ENCODE results near the gene ILDR1.

The ILDR1 gene

DNA sequence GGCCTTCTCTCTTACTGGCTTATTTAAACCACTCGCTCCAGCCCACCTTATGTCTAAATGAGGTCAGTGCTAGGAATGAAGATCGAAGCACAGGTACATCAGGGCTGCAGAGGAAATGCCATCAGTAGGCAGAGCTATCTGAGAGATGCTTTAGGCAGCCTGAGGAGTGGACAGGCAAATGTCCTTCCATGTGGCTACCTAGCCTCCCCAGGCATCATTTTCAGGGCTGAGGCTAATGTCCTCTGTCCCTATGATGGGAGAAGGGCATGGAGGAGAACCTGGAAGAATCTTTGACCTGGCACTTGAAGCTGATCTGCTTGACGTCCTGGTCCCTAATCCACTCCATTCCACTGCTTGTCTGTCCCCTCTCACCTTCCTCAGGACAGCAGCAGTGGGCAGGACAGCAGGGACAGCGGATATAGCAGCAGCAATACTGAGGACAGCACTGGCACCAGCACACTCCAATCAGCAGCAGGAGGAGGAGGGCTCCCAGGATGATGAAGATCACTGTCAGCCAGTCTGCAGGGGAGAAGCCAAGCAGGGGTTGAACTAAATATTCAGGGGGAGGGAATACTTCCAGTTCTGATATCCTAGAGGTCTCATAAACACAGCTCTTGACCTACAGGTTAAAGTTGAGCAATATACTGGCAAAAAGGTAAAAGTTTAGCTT is 21.0 kb downstream of the ILDR1 start:
- Histone ChIP-seq H3K4me3 (replicated peaks; ENCODE audit: low read depth, low read length) (no peak overlapping the region), H3K36me3 (ENCODE audit: control insufficient read depth, insufficient read depth, low read length) (peaks cover 8% of the 10 kb centered on the region), H3K27me3 (replicated peaks; ENCODE audit: control insufficient read depth, insufficient read depth, low read length) (no peaks in the 10 kb centered on the region)
- TF ChIP-seq, protein P1, sequence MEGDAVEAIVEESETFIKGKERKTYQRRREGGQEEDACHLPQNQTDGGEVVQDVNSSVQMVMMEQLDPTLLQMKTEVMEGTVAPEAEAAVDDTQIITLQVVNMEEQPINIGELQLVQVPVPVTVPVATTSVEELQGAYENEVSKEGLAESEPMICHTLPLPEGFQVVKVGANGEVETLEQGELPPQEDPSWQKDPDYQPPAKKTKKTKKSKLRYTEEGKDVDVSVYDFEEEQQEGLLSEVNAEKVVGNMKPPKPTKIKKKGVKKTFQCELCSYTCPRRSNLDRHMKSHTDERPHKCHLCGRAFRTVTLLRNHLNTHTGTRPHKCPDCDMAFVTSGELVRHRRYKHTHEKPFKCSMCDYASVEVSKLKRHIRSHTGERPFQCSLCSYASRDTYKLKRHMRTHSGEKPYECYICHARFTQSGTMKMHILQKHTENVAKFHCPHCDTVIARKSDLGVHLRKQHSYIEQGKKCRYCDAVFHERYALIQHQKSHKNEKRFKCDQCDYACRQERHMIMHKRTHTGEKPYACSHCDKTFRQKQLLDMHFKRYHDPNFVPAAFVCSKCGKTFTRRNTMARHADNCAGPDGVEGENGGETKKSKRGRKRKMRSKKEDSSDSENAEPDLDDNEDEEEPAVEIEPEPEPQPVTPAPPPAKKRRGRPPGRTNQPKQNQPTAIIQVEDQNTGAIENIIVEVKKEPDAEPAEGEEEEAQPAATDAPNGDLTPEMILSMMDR (IDR thresholded peaks at IDR 0.05; ENCODE audit: insufficient read depth, low read length, poor library complexity, severe bottlenecking) = no peak
- no peak for DNase-seq (ENCODE audit: extremely low read depth, insufficient read length)

DNA sequence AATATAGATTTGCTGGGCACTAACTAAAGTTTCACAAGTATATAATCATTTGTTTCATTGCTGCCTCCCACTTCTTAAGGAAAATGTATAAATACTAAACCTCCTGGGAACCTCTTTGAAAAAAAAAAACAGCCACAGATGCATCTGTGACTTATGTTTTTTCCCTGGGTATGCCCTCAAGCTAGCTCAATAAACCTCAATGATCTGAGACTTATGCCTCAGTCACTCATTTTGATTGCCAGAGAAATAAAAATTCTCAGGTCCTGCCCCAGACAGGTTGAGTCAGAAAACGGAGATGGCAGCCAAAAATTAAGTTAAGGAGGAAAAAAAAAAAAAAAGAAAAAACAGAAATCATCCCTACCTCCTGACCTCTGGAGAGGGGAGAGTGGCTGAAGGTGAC is 22.1 kb downstream of the ILDR1 start:
- Histone ChIP-seq H3K27me3 (replicated peaks; ENCODE audit: control insufficient read depth, insufficient read depth, low read length) (no peaks in the 10 kb centered on the region), H3K4me3 (replicated peaks; ENCODE audit: low read depth, low read length) (no peak overlapping the region), H3K36me3 (ENCODE audit: control insufficient read depth, insufficient read depth, low read length) (peaks cover 8% of the 10 kb centered on the region)
- TF ChIP-seq, protein P1 (IDR thresholded peaks at IDR 0.05; ENCODE audit: insufficient read depth, low read length, poor library complexity, severe bottlenecking) = no peak
- DNase-seq (ENCODE audit: extremely low read depth, insufficient read length) = no peak

DNA sequence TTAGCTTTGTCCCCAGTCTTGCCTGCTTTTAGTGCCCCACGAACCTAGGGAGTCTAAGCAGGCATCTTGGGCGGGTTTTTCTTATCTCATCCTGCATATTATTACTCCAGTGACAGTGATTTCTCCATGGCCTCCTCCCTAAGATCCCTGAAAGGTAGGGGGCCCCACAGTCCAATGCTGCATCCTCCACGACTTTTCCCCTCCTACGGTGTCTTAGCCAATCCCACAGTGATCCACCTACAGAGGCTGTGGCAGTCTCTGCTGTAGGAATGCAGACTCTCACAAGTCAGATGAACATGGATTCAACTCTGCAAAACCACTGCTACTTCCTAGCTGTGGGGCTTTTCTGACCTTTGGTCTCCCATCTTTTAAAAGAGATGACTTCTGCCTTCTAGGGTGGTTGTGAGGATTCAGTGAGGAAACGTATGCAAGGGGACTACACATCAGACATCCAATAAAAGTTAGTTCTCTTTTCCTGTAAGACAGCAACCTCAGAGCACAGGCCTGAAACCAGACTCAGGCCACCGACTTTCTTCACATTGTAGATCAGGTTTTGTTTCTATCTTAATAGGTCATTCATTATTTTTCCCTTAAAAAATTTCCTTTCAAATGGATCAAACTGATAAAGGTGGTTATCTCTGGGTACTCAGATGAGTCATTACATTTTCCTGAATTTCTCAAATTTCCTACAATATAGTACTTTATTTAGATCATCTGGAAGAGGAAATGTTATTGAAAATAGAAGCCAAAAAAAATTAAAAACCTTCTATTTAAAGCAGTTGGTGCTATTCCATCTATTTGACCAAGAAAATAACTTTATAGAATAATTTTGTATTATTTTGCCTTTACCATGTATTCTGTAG is 23.2 kb downstream of the ILDR1 start:
- peaks cover 10% of the 10 kb centered on the region for H3K36me3 ChIP-seq (ENCODE audit: control insufficient read depth, insufficient read depth, low read length)
- TF ChIP-seq, protein P1 (IDR thresholded peaks at IDR 0.05; ENCODE audit: insufficient read depth, low read length, poor library complexity, severe bottlenecking) = no peak
- DNase-seq (ENCODE audit: extremely low read depth, insufficient read length) = no peak
- no peaks in the 10 kb centered on the region for H3K27me3 ChIP-seq (replicated peaks; ENCODE audit: control insufficient read depth, insufficient read depth, low read length)
- H3K4me3 ChIP-seq (replicated peaks; ENCODE audit: low read depth, low read length) = no peak overlapping the region

DNA sequence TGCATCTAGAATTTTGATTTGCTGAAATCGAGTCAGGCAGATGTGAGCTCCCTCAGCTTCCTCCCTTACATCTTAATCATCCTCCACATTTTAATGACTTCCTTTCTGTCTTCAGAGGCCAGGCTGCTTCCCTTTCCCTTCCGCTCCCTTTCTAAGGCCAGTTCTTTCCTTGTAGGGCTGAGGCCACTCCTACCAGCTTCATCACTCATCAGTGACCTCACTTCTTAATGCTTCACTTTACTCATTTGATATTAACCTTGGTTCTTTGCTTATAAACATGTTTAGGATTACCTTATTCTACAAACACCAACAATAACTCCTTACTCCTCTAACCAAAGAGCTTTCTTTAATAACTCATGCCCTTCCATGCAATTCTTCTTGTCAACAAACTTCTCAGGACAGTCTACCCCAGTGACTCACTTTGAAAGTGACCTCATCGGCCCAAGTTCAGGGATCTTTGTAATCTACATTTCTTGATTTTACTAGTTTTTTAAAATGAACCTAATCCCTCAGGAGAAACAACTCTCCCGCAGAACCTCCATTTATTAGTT is 23.9 kb downstream of the ILDR1 start:
- H3K27me3 ChIP-seq (replicated peaks; ENCODE audit: control insufficient read depth, insufficient read depth, low read length) = no peaks in the 10 kb centered on the region
- H3K4me3 ChIP-seq (replicated peaks; ENCODE audit: low read depth, low read length) = no peak overlapping the region
- TF ChIP-seq, protein P1 (IDR thresholded peaks at IDR 0.05; ENCODE audit: insufficient read depth, low read length, poor library complexity, severe bottlenecking) = no peak
- peaks cover 17% of the 10 kb centered on the region for H3K36me3 ChIP-seq (ENCODE audit: control insufficient read depth, insufficient read depth, low read length)
- no peak for DNase-seq (ENCODE audit: extremely low read depth, insufficient read length)

DNA sequence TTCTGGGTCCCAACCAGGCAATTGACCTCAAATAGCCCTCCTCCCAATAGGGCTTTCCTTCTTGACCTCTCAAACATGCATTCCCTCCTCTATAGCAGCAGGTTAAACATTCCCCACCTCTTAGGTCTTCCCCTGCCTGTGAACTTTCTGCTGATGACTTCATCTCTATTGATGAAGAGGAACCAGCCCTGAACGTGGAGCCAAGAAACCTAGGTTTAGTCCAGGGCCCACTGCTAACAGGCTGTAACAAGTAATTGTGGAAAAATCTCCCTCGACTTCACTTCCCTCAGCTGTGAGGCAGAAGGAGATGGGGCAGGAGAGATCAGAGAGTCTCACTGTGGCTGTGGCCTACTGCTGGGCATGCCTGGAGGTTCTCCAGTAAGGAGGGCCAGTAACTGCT is 24.7 kb downstream of the ILDR1 start:
- TF ChIP-seq, protein P1 (IDR thresholded peaks at IDR 0.05; ENCODE audit: insufficient read depth, low read length, poor library complexity, severe bottlenecking) = no peak
- Histone ChIP-seq H3K27me3 (replicated peaks; ENCODE audit: control insufficient read depth, insufficient read depth, low read length) (no peaks in the 10 kb centered on the region), H3K36me3 (ENCODE audit: control insufficient read depth, insufficient read depth, low read length) (peaks cover 21% of the 10 kb centered on the region), H3K4me3 (replicated peaks; ENCODE audit: low read depth, low read length) (no peak overlapping the region)
- no peak for DNase-seq (ENCODE audit: extremely low read depth, insufficient read length)
